ENCODE measurements around the gene KIF3B. TPM values are rescaled to one million over a fixed set of nuclear protein-coding genes. Genes with fewer than 3 reads are reported as not detected.

KIF3B gene
- total and polyA plus RNA-seq, 2 of the 13 experiments (the other 11 are each of a cell fraction or from before 2014, with no cell fraction given), result 23.6 to 28.8 TPM

GRCh38 chr20:32336918-32337347 lies 59.5 kb downstream of the KIF3B start (continued):
- TF ChIP-seq PAXIP1 (CRISPR knock-in tag; conservative IDR thresholded peaks at IDR 0.05), result 0 out of 2 replicates have a peak, but pooled peaks have one; percentile 24
- TF ChIP-seq ZBTB34 (CRISPR knock-in tag; IDR thresholded peaks at IDR 0.05), result no peak
- TF ChIP-seq THRA (CRISPR knock-in tag; IDR thresholded peaks at IDR 0.05; ENCODE audit: borderline replicate concordance), result no peak; the same call in 1 of the 2 replicates
- no peak for TF ChIP-seq ZNF629 (CRISPR knock-in tag; conservative IDR thresholded peaks at IDR 0.05)
- peak; percentile 78 for TF ChIP-seq CEBPG (CRISPR knock-in tag; IDR thresholded peaks at IDR 0.05)
- 0 out of 2 replicates have a peak, but pooled peaks have one; percentile 58 for TF ChIP-seq ZNF333 (CRISPR knock-in tag; IDR thresholded peaks at IDR 0.05; ENCODE audit: borderline replicate concordance)
- TF ChIP-seq EP300 (IDR thresholded peaks at IDR 0.05; ENCODE audit: low read depth in 2 of 2, low read length in 2 of 2), result peak in 1 of 2 experiments; percentile 39; a peak in 2 of 4 replicates
- TF ChIP-seq EP300 (CRISPR knock-in tag; IDR thresholded peaks at IDR 0.05; ENCODE audit: borderline replicate concordance), result no peak
- no peak for TF ChIP-seq ZNF513 (CRISPR knock-in tag; conservative IDR thresholded peaks at IDR 0.05)
- TF ChIP-seq ZFX (CRISPR knock-in tag; IDR thresholded peaks at IDR 0.05; ENCODE audit: low read depth), result no peak
- no peak for TF ChIP-seq JUNB (CRISPR knock-in tag; IDR thresholded peaks at IDR 0.05; ENCODE audit: borderline replicate concordance)
- TF ChIP-seq SMAD3 (CRISPR knock-in tag; IDR thresholded peaks at IDR 0.05), result peak; percentile 79; the same call in 1 of the 2 replicates
- TF ChIP-seq ZNF557 (CRISPR knock-in tag; IDR thresholded peaks at IDR 0.05), result no peak
- peak; percentile 29 for TF ChIP-seq CBX5 (CRISPR knock-in tag; IDR thresholded peaks at IDR 0.05; ENCODE audit: borderline replicate concordance)
- no peak for TF ChIP-seq SSRP1 (CRISPR knock-in tag; IDR thresholded peaks at IDR 0.05)
- TF ChIP-seq MAZ (IDR thresholded peaks at IDR 0.05; ENCODE audit: borderline replicate concordance, low read depth, low read length), result peak; percentile 48; the same call in 1 of the 2 replicates
- TF ChIP-seq MAZ (CRISPR knock-in tag; IDR thresholded peaks at IDR 0.05; ENCODE audit: low read depth), result 0 out of 2 replicates have a peak, but pooled peaks have one; percentile 42
- no peak for TF ChIP-seq FOXP1 (IDR thresholded peaks at IDR 0.05)
- no peak for TF ChIP-seq FOXP1 (CRISPR knock-in tag; IDR thresholded peaks at IDR 0.05)
- no peak for TF ChIP-seq GMEB2 (CRISPR knock-in tag; IDR thresholded peaks at IDR 0.05; ENCODE audit: low read depth)
- no peak for TF ChIP-seq MXD1 (CRISPR knock-in tag; IDR thresholded peaks at IDR 0.05)
- TF ChIP-seq HDAC2 (CRISPR knock-in tag; IDR thresholded peaks at IDR 0.05), result no peak; the same call in 1 of the 2 replicates
